DND-41 (cell line): ENCODE data around the gene CARD11.

Source experiments
- EZH2 ChIP-seq: IDR thresholded peaks from 3 replicates; pipeline ENCODE4 v1.6.1; 2012; ENCODE audit warnings: borderline replicate concordance, low read depth, mild to moderate bottlenecking, moderate library complexity, low read length, inconsistent platforms; ENCODE audit not compliant: severe bottlenecking
- TF ChIP-seq, protein P1 (sequence below): IDR thresholded peaks from 2 replicates; pipeline ENCODE4 v1.5.1; 2012; ENCODE audit warnings: borderline replicate concordance, low read length, moderate library complexity, mild to moderate bottlenecking; ENCODE audit not compliant: poor library complexity, severe bottlenecking; ENCODE audit errors: extremely low read depth

- TF ChIP-seq, protein P1, sequence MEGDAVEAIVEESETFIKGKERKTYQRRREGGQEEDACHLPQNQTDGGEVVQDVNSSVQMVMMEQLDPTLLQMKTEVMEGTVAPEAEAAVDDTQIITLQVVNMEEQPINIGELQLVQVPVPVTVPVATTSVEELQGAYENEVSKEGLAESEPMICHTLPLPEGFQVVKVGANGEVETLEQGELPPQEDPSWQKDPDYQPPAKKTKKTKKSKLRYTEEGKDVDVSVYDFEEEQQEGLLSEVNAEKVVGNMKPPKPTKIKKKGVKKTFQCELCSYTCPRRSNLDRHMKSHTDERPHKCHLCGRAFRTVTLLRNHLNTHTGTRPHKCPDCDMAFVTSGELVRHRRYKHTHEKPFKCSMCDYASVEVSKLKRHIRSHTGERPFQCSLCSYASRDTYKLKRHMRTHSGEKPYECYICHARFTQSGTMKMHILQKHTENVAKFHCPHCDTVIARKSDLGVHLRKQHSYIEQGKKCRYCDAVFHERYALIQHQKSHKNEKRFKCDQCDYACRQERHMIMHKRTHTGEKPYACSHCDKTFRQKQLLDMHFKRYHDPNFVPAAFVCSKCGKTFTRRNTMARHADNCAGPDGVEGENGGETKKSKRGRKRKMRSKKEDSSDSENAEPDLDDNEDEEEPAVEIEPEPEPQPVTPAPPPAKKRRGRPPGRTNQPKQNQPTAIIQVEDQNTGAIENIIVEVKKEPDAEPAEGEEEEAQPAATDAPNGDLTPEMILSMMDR: no peak
- no peak for TF ChIP-seq EZH2
These were observed 24.1 kb upstream of the CARD11 start for GRCh38 chr7:3067606-3068380.
